Renal cortical epithelial cell (primary cell): ENCODE results near the gene MYO7B. TPM values are rescaled to one million over a fixed set of nuclear protein-coding genes. Genes with fewer than 3 reads are reported as not detected.

Experiments used
- DNase-seq: peaks from one replicate; pipeline ENCODE4 v3.0.0-alpha.2; 2011; ENCODE audit warnings: low read depth
- total RNA-seq: library from RNA; depleted of rRNA; stranded (reverse); fragments of >200 nt; gene quantifications from 2 replicates; pipeline ENCODE4 v1.2.3, GENCODE V29; 2014

MYO7B gene
- total RNA-seq, 1 donor from 2014 or later: 0.25 TPM

GRCh38 chr2:127626175-127626574, 90.7 kb downstream of the MYO7B start:
- DNase-seq: no peak

- no peak for DNase-seq
These were observed 91.6 kb downstream of the MYO7B start for GRCh38 chr2:127626917-127627739.

GRCh38 chr2:127627740-127628571, 92.5 kb downstream of the MYO7B start:
- no peak for DNase-seq

- DNase-seq: no peak
These were observed 93.5 kb downstream of the MYO7B start for GRCh38 chr2:127628767-127629614.

GRCh38 chr2:127629637-127630036, 94.2 kb downstream of the MYO7B start:
- no peak for DNase-seq

GRCh38 chr2:127630096-127630863, 94.8 kb downstream of the MYO7B start:
- DNase-seq: no peak

- no peak for DNase-seq
These were observed 95.5 kb downstream of the MYO7B start for GRCh38 chr2:127630864-127631540.

GRCh38 chr2:127631541-127631996, 96.1 kb downstream of the MYO7B start:
- no peak for DNase-seq

GRCh38 chr2:127631997-127632581, 96.6 kb downstream of the MYO7B start:
- DNase-seq: no peak

GRCh38 chr2:127632592-127633489, 97.4 kb downstream of the MYO7B start:
- no peak for DNase-seq

- no peak for DNase-seq
These were observed 98.1 kb downstream of the MYO7B start for GRCh38 chr2:127633556-127634065.

- no peak for DNase-seq
These were observed 98.7 kb downstream of the MYO7B start for GRCh38 chr2:127634066-127634617.

GRCh38 chr2:127634626-127635379, 99.3 kb downstream of the MYO7B start:
- no peak for DNase-seq

GRCh38 chr2:127635380-127636237, 100.1 kb downstream of the MYO7B start:
- no peak for DNase-seq

- DNase-seq: no peak
These were observed 101.1 kb downstream of the MYO7B start for GRCh38 chr2:127636248-127637235.

- no peak for DNase-seq
These were observed 101.8 kb downstream of the MYO7B start for GRCh38 chr2:127637236-127637630.
